ENCODE measurements around the gene ABCC3.
A peak's percentile ranks its signal among the peaks of the same experiment; 100 is the strongest.
"Not testable (repeated sequence)": the region's sequence is repeated elsewhere in the genome, so short reads cannot be mapped to it uniquely, and the experiment has no call there.

Gene ABCC3

GRCh38 chr17:50667259-50668024 lies 32.8 kb downstream of the ABCC3 start:
- no peak for DNase-seq (ENCODE audit: low read depth)

DNA sequence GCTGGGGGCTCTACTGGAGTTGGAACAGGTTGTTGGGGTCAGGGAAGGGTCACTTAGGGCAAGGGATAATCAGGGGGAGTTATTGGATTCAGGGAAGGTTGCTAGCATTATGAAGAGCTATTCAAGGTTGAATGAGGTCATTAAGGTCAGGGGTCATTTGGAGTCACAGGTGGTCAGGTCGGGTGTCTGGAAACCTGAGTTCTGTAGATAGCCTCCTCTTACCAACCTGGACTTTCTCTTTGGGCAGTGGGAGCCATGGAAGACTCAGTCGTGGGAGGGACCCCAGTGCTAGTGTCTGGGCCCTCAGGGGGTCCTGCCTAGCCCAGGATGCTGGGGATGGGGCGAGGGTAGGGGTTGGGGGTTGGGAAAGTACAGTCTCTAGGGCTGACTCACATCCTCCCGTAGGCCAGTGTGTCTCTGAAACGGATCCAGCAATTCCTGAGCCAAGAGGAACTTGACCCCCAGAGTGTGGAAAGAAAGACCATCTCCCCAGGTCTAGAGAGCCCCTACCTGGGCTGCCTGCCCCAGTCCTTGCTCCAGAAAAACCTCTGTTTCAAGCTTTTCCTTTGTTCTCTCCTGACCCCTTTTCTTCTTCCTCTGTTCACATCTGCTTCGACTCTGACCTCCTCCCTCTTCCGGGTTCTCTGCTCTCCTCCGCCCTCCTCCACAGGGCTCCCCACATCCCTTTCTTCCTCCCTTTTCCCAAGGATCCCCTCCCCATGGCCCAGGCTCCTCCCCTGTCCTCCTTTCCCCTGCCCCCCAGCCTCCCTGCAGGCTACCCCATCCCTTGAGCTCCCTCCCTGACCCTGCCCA lies 33.5 kb downstream of the ABCC3 start:
- no peak for DNase-seq (ENCODE audit: low read depth)

DNA sequence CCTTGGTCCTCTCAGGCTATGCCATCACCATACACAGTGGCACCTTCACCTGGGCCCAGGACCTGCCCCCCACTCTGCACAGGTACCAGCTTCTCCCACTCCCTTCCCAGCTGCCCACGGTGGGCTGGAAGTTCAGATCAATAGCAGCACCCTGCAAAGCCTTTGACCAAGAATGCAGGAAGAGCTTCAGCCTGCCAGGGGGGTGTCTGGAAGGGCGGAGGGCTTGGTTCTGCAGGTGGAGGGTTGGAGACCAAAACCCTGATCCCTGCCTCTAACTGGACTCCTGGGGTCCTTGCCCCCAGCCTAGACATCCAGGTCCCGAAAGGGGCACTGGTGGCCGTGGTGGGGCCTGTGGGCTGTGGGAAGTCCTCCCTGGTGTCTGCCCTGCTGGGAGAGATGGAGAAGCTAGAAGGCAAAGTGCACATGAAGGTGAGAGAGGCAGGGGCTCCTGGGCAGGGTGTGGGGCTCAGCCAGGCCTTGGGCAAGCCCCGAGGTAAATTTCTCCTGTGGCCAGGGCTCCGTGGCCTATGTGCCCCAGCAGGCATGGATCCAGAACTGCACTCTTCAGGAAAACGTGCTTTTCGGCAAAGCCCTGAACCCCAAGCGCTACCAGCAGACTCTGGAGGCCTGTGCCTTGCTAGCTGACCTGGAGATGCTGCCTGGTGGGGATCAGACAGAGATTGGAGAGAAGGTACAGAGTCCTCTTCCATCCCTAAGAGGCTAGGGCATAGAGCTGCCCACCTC lies 34.3 kb downstream of the ABCC3 start:
- no peak for DNase-seq (ENCODE audit: low read depth)

DNA sequence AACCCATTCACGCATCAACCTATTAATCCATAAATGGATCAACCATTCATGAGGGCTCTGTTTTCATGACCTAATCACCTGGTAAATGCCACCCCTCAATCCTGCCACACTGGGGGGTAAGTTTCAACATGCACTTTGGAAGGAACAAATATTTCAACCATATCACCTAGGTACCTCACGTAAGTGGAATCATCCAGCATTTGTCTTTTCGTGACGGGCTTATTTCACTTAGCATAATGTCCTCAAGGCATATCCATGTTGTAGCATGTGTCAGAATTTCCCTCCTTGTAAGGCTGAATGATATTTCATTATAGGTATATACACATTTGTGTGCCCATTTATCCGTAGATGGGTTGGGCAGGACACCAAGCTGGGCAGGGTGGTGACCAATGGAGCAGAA lies 37.4 kb downstream of the ABCC3 start:
- no peak for DNase-seq (ENCODE audit: low read depth)

DNA sequence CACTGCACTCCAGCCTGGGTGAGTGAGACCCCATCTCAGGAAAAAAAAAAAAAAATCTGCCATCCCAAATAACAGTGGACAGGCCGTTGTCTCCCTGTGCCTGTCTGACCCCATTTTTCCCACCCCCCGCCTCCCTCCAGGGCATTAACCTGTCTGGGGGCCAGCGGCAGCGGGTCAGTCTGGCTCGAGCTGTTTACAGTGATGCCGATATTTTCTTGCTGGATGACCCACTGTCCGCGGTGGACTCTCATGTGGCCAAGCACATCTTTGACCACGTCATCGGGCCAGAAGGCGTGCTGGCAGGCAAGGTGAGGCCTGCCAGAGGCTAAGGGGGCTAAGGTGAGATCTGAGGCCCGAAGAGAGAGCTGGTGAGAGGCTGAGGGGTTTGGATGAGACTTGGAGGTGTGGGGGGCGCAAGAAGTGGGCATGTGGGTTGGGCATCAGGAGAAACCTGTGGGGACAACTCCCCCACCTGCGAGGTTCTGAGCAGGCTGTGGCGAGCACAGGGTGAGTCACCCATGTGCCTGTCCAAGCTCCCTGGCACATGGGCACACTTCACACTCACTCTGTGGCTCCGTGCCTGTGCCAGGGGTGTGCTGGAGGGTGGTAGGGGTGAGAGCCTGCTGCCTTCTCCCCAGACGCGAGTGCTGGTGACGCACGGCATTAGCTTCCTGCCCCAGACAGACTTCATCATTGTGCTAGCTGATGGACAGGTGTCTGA lies 38.3 kb downstream of the ABCC3 start:
- no peak for DNase-seq (ENCODE audit: low read depth)

GRCh38 chr17:50675190-50675589 lies 40.5 kb downstream of the ABCC3 start:
- no peak for DNase-seq (ENCODE audit: low read depth)

GRCh38 chr17:50675627-50676026 lies 40.9 kb downstream of the ABCC3 start:
- DNase-seq (ENCODE audit: low read depth): no peak

- DNase-seq (ENCODE audit: low read depth): no peak
Measured at GRCh38 chr17:50676065-50676975, 41.6 kb downstream of the ABCC3 start.

- DNase-seq (ENCODE audit: low read depth): no peak
Measured at GRCh38 chr17:50677851-50678375, 43.2 kb downstream of the ABCC3 start.

GRCh38 chr17:50679008-50679544 lies 44.4 kb downstream of the ABCC3 start:
- DNase-seq (ENCODE audit: low read depth): no peak

- no peak for DNase-seq (ENCODE audit: low read depth)
Measured at GRCh38 chr17:50680126-50680525, 45.4 kb downstream of the ABCC3 start.

DNA sequence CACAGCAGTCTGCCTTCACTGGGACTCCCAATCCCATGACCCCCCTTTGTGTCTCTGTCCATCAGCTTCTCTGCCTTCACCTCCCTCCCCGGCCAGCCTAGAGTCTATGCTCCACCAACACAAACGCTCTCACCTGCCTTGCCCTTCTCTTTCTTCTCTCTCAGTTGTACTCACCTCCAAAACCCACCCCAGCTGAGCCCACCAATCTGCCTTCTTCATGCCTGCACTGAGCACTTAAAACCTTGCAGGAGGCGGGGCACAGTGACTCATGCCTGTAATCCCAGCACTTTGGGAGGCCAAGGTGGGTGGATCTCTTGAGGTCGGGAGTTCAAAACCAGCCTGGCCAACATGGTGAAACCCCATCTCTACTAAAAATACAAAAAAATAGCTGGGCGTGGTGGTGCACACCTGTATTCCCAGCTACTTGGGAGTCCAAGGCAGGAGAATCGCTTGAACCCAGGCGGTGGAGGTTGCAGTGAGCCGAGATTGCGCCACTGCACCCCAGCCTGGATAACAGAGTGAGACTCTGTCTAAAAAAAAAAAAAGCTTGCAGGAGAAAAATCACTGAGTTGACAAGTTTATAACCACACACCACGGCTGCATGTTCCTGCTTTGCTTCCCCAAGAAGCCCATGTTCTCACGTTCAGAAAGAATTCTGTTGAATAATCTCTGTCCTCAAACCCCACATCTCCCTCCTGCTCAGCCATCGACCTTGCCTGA lies 46.0 kb downstream of the ABCC3 start:
- DNase-seq (ENCODE audit: low read depth): not testable (repeated sequence)

DNA sequence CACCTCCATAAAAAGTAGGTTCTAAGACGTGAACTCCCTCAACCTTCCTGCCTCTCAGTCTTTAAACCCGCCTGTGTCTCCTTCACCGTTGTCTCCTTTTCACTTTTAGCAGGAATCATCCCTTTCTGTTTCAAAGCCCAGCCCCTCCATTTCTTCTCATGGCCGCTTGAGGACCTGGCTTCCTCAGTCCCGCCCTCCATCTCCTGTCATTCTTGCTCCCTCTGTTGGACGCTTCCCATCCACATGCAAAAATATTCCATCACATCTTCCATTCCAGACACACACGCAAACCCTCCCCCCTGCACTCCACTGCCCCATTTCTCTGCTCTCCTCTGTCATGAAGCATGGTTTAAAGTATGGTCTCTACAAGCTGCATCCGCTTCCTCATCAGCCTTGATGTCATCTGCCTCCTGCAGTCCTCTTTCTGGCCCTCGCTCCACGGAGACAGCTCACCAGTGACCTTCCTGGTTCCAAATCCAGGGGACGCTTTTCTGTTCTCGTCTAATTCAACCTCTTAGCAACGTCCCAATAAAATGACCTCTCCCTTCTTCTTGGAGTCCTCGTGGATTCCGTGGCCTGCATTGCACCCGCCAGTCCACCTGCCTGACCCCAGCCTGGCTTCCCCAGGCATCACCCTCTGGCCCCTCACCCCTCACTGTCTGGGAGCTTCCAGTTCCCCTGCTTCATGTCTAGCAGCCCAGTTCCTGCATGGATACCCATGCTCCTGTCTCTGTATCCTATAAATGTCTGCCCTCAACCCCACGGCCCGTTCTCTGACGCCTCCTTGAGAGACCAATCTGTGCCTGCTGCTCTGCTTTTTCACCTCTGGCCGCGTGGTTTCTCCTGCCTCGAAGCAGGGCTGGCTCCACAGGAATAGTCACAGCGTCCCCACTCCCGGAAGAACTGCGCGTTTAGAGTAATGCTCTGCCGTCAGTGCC lies 46.9 kb downstream of the ABCC3 start:
- DNase-seq (ENCODE audit: low read depth): peak; percentile 68

DNA sequence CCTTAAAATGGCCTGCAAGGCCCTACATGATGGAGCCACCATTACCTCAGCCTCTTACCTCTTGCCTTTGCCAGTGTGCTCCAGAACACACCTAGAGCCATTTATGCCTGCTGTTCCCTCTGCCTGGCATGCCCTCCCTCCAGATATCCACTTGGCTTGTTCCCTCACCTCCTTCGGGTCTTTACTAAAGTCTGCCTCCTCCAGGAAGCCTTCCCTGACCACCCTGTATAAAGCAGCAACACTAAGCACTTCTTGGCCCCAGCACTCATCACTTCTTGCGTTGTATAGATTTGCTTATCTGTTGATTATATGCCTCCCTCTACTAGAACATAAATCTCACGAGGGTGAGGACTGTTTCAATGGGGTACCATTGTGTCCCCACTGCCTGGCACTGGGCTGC lies 47.8 kb downstream of the ABCC3 start:
- no peak for DNase-seq (ENCODE audit: low read depth)

DNA sequence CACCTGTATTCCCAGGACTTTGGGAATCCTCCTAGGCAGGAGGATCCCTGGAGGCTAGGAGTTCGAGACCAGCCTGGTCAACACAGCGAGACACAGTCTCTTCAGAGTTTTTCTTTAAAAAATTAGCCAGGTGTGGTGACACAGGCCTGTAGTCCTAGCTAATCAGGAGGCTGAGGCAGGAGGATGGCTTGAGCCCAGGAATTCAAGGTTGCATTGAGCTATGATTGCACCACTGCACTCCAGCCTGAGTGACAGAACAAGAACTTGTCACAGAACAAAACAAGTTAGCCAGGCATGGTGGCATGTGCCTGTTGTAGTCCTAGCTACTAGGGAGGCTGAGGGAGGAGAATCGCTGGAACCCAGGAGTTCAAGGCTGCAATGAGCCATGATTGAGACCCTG lies 48.3 kb downstream of the ABCC3 start:
- DNase-seq (ENCODE audit: low read depth): no peak

- no peak for DNase-seq (ENCODE audit: low read depth)
Measured at GRCh38 chr17:50683434-50684287, 49.0 kb downstream of the ABCC3 start.

- DNase-seq (ENCODE audit: low read depth): no peak
Measured at GRCh38 chr17:50684288-50684611, 49.6 kb downstream of the ABCC3 start.
